H9 (cell line): ENCODE results near the gene TAP2. TPM values are rescaled to one million over a fixed set of nuclear protein-coding genes. Genes with fewer than 3 reads are reported as not detected.

Experiments used
- DNase-seq: peaks from one replicate; pipeline ENCODE4 v3.0.0-alpha.2; 2017
- H2AFZ ChIP-seq: one replicate; pipeline ENCODE4 v1.6.1; 2013; ENCODE audit warnings: mild to moderate bottlenecking, low read length, control low read depth, moderate library complexity
- H2AK5ac ChIP-seq: 2 replicates; pipeline ENCODE4 v1.6.1; 2013; ENCODE audit warnings: low read length, control low read depth, mixed read lengths; ENCODE audit not compliant: insufficient read length
- H2BK120ac ChIP-seq: one replicate; pipeline ENCODE4 v1.6.1; 2013; ENCODE audit warnings: low read depth, mild to moderate bottlenecking, low read length, control low read depth, inconsistent platforms; ENCODE audit not compliant: poor library complexity, severe bottlenecking
- H2BK12ac ChIP-seq: 2 replicates; pipeline ENCODE4 v1.6.1; 2013; ENCODE audit warnings: low read length, control low read depth, mixed read lengths, low read depth; ENCODE audit not compliant: insufficient read length
- H2BK15ac ChIP-seq: 2 replicates; pipeline ENCODE4 v1.6.1; 2013; ENCODE audit warnings: low read depth, low read length, control low read depth
- H2BK20ac ChIP-seq: one replicate; pipeline ENCODE4 v1.6.1; 2013; ENCODE audit warnings: low read depth, mild to moderate bottlenecking, low read length, control low read depth, inconsistent platforms; ENCODE audit not compliant: poor library complexity, severe bottlenecking
- H2BK5ac ChIP-seq: 2 replicates; pipeline ENCODE4 v1.6.1; 2013; ENCODE audit warnings: low read length, control low read depth, mixed read lengths; ENCODE audit not compliant: insufficient read length
- H3K14ac ChIP-seq: 2 replicates; pipeline ENCODE4 v1.6.1; 2013; ENCODE audit warnings: low read length, control low read depth; ENCODE audit not compliant: insufficient read depth
- H3K18ac ChIP-seq: 2 replicates; pipeline ENCODE4 v1.6.1; 2013; ENCODE audit warnings: low read depth, mild to moderate bottlenecking, mixed read lengths, low read length, control low read depth; ENCODE audit not compliant: insufficient read length
- H3K23ac ChIP-seq: 2 replicates; pipeline ENCODE4 v1.6.1; 2013; ENCODE audit warnings: low read length, control low read depth, mixed read lengths, low read depth; ENCODE audit not compliant: insufficient read length
- H3K23me2 ChIP-seq: 2 replicates; pipeline ENCODE4 v1.6.1; 2013; ENCODE audit warnings: low read depth, mild to moderate bottlenecking, mixed read lengths, low read length, control low read depth; ENCODE audit not compliant: insufficient read length, poor library complexity, severe bottlenecking
- H3K27ac ChIP-seq: 2 replicates; pipeline ENCODE4 v1.5.1; 2013; ENCODE audit warnings: low read length, control low read depth, mixed read lengths, low read depth; ENCODE audit not compliant: insufficient read length
- H3K27me3 ChIP-seq: 2 replicates; pipeline ENCODE4 v1.6.1; 2013; ENCODE audit warnings: low read length, control low read depth, inconsistent platforms; ENCODE audit not compliant: insufficient read depth
- H3K4ac ChIP-seq: 2 replicates; pipeline ENCODE4 v1.6.1; 2013; ENCODE audit warnings: low read depth, mild to moderate bottlenecking, control low read depth, inconsistent platforms, low read length, moderate library complexity
- H3K4me1 ChIP-seq: 2 replicates; pipeline ENCODE4 v1.6.1; 2013; ENCODE audit warnings: low read length, control low read depth, inconsistent platforms; ENCODE audit not compliant: insufficient read depth
- H3K4me2 ChIP-seq: 2 replicates; pipeline ENCODE4 v1.6.1; 2013; ENCODE audit warnings: low read length, control low read depth, mixed read lengths; ENCODE audit not compliant: insufficient read length, insufficient read depth
- H3K56ac ChIP-seq: 2 replicates; pipeline ENCODE4 v1.6.1; 2013; ENCODE audit warnings: low read depth, mild to moderate bottlenecking, mixed read lengths, low read length, control low read depth; ENCODE audit not compliant: insufficient read length
- H3K79me1 ChIP-seq: 2 replicates; pipeline ENCODE4 v1.6.1; 2013; ENCODE audit warnings: low read depth, mild to moderate bottlenecking, moderate library complexity, low read length, control low read depth, inconsistent platforms; ENCODE audit not compliant: insufficient read depth, poor library complexity, severe bottlenecking
- H3K79me2 ChIP-seq: 2 replicates; pipeline ENCODE4 v1.6.1; 2013; ENCODE audit warnings: low read length, control low read depth, inconsistent platforms; ENCODE audit not compliant: insufficient read depth
- H3K9ac ChIP-seq: 2 replicates; pipeline ENCODE4 v1.6.1; 2013; ENCODE audit warnings: low read length, control low read depth, mixed read lengths; ENCODE audit not compliant: insufficient read length; ENCODE audit errors: extremely low read depth
- H3K9me3 ChIP-seq: one replicate; pipeline ENCODE4 v1.6.1; 2013; ENCODE audit warnings: low read depth, low read length, inconsistent platforms; ENCODE audit not compliant: control insufficient read depth
- H3T11ph ChIP-seq: one replicate; pipeline ENCODE4 v1.6.1; 2013; ENCODE audit warnings: mild to moderate bottlenecking, low read length, control low read depth, inconsistent platforms
- H4K20me1 ChIP-seq: one replicate; pipeline ENCODE4 v1.6.1; 2013; ENCODE audit not compliant: control insufficient read depth, insufficient read length, insufficient read depth
- H4K5ac ChIP-seq: 2 replicates; pipeline ENCODE4 v1.6.1; 2013; ENCODE audit warnings: low read depth, mild to moderate bottlenecking, mixed read lengths, low read length, control low read depth; ENCODE audit not compliant: insufficient read length
- H4K8ac ChIP-seq: replicated peaks from 2 replicates; pipeline ENCODE4 v1.6.1; 2013; ENCODE audit warnings: low read length, control low read depth, mixed read lengths, low read depth; ENCODE audit not compliant: insufficient read length
- H4K91ac ChIP-seq: 2 replicates; pipeline ENCODE4 v1.6.1; 2013; ENCODE audit warnings: low read depth, mild to moderate bottlenecking, moderate library complexity, mixed read lengths, low read length, control low read depth; ENCODE audit not compliant: insufficient read length
- H3K27ac Mint-ChIP-seq, 3 experiments: 2 replicates in 2 of 3; 3 replicates in 1 of 3; pipeline ENCODE4 v1.8.0; 2020 to 2021; ENCODE audit warnings: mixed read lengths in 3 of 3, mild to moderate bottlenecking in 1 of 3, moderate library complexity in 1 of 3
- H3K27me3 Mint-ChIP-seq: 2 replicates; pipeline ENCODE4 v1.8.0; 2021; ENCODE audit warnings: low read depth, mild to moderate bottlenecking, moderate library complexity, mixed read lengths
- H3K36me3 Mint-ChIP-seq, 3 experiments: 2 replicates in 2 of 3; 3 replicates in 1 of 3; pipeline ENCODE4 v1.8.0; 2020 to 2021; ENCODE audit warnings: low read depth in 3 of 3, mixed read lengths in 3 of 3; ENCODE audit not compliant: insufficient read depth in 1 of 3
- H3K4me1 Mint-ChIP-seq, 2 experiments: 2 replicates each; pipeline ENCODE4 v1.8.0; 2020; ENCODE audit warnings: mixed read lengths in 2 of 2
- H3K4me3 Mint-ChIP-seq, 2 experiments: 2 replicates in 1 of 2; 3 replicates in 1 of 2; pipeline ENCODE4 v1.8.0; 2020 to 2021; ENCODE audit warnings: mild to moderate bottlenecking in 2 of 2, mixed read lengths in 2 of 2, moderate library complexity in 1 of 2
- H3K9me3 Mint-ChIP-seq, 2 experiments: 2 replicates in 1 of 2; 3 replicates in 1 of 2; pipeline ENCODE4 v1.8.0; 2020; ENCODE audit warnings: mild to moderate bottlenecking in 2 of 2, mixed read lengths in 2 of 2, moderate library complexity in 1 of 2
- WGBS: extraction: QIAGEN DNeasy Blood & Tissue Kit; methylation state at CpG from one replicate; pipeline ENCODE4 v1.1.7; 2013; ENCODE audit warnings: missing lambda C conversion rate, low lambda C conversion rate, mixed read lengths; ENCODE audit not compliant: insufficient read length; ENCODE audit errors: extremely low coverage; 5-methylcytosine and 5-hydroxymethylcytosine counted together
- total RNA-seq: library from RNA; stranded (reverse); gene quantifications from 2 replicates; pipeline ENCODE4 v1.2.1, GENCODE V29; 2021
- TF ChIP-seq, protein P1 (sequence below): fragments of 200-600 bp; sonication (generic); conservative IDR thresholded peaks from 3 replicates; pipeline ENCODE4 v1.8.0; 2021; ENCODE audit warnings: antibody characterized with exemption, mild to moderate bottlenecking

TAP2 gene
- total RNA-seq, 1 experiment from 2014 or later, result 16.3 TPM

DNA sequence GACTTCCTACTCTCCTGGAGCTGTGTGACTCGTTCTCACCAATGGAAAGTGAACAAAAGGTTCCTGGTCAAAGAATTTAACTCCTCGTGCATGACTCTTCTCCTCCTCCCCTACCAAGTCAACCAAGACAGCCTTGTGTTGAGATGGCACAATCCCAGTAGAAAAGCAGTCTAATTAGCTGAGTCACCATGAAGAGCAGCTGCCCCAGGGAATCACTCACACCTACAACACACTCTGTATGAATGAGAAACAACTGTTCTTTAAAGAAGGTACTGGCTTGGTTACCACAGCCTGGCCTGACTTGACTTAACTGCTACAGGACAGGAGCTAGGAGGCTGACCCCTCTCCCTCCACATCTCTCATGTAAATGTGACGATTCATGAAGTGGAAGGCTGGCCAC is 18.8 kb downstream of the TAP2 start:
- no peaks in the 10 kb centered on the region for H3K9me3 Mint-ChIP-seq
- Histone ChIP-seq H3K23ac (no peak overlapping the region), H4K5ac (no peak overlapping the region)

More for the DNA sequence above, 18.8 kb downstream of the TAP2 start:
- DNase-seq, result no peak
- H3K27me3 Mint-ChIP-seq, result peaks cover 12% of the 10 kb centered on the region
- no peak overlapping the region for H2BK15ac ChIP-seq
- WGBS, result no CpG with 5 or more reads among the region's 3 CpGs
- H2BK120ac ChIP-seq, result no peak overlapping the region
- no peak overlapping the region for H3K18ac ChIP-seq
- H3K4me1 Mint-ChIP-seq, result peaks cover 0 to 9% of the 10 kb centered on the region in 2 experiments; a peak in 2 of 4 replicates
- H3K9ac ChIP-seq, result no peak overlapping the region
- H3K4ac ChIP-seq, result no peak overlapping the region
- no peak overlapping the region for H3T11ph ChIP-seq
- no peak overlapping the region for H4K8ac ChIP-seq
- no peak overlapping the region for H2AFZ ChIP-seq
- H3K23me2 ChIP-seq, result no peaks in the 10 kb centered on the region
- H3K27ac ChIP-seq, result no peak overlapping the region
- no peaks in the 10 kb centered on the region for H3K79me1 ChIP-seq
- no peak overlapping the region for H3K4me2 ChIP-seq
- H2AK5ac ChIP-seq, result no peak overlapping the region
- H4K91ac ChIP-seq, result no peak overlapping the region
- no peak overlapping the region for H2BK5ac ChIP-seq
- H4K20me1 ChIP-seq, result no peaks in the 10 kb centered on the region
- H2BK12ac ChIP-seq, result no peak overlapping the region
- no peak overlapping the region for H3K56ac ChIP-seq
- H3K27ac Mint-ChIP-seq, result no peak overlapping the region
- H3K27me3 ChIP-seq, result no peaks in the 10 kb centered on the region
- TF ChIP-seq, protein P1, sequence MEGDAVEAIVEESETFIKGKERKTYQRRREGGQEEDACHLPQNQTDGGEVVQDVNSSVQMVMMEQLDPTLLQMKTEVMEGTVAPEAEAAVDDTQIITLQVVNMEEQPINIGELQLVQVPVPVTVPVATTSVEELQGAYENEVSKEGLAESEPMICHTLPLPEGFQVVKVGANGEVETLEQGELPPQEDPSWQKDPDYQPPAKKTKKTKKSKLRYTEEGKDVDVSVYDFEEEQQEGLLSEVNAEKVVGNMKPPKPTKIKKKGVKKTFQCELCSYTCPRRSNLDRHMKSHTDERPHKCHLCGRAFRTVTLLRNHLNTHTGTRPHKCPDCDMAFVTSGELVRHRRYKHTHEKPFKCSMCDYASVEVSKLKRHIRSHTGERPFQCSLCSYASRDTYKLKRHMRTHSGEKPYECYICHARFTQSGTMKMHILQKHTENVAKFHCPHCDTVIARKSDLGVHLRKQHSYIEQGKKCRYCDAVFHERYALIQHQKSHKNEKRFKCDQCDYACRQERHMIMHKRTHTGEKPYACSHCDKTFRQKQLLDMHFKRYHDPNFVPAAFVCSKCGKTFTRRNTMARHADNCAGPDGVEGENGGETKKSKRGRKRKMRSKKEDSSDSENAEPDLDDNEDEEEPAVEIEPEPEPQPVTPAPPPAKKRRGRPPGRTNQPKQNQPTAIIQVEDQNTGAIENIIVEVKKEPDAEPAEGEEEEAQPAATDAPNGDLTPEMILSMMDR, result no peak
- H3K9me3 ChIP-seq, result no peaks in the 10 kb centered on the region
- no peaks in the 10 kb centered on the region for H3K36me3 Mint-ChIP-seq
- no peak overlapping the region for H2BK20ac ChIP-seq
- H3K4me1 ChIP-seq, result no peaks in the 10 kb centered on the region
- H3K4me3 Mint-ChIP-seq, result no peak overlapping the region
- no peaks in the 10 kb centered on the region for H3K79me2 ChIP-seq
- H3K14ac ChIP-seq, result no peak overlapping the region
